ENCODE measurements around the gene INTS3. TPM values are rescaled to one million over a fixed set of nuclear protein-coding genes. Genes with fewer than 3 reads are reported as not detected.

INTS3 gene
- 18.7 to 21.0 TPM (median 20.5 TPM) in 5 replicates for total RNA-seq (2022; extraction: Qiagen RNA extraction)

GRCh38 chr1:153727463-153728304, at the start of gene INTS3:
Gene INTS3, plus strand, starts transcription at chr1:153728050. Its CDS starts 585 bp downstream, at chr1:153728635.

GRCh38 chr1:153678519-153679336, 49.1 kb upstream of the INTS3 start, which contains the start of gene NPR1:
Gene NPR1, plus strand, starts transcription at chr1:153678688. Its CDS starts 421 bp downstream, at chr1:153679109.

GRCh38 chr1:153774780-153775457, 47.1 kb downstream of the INTS3 start, which contains the start of gene SLC27A3:
Gene SLC27A3, plus strand, starts transcription at chr1:153775407. Its CDS starts 91 bp downstream, at chr1:153775498.

Other genes starting within 250 kb of the INTS3 start
- gene S100A6, start 192.1 kb upstream of the INTS3 start, total RNA-seq (2022; extraction: Qiagen RNA extraction) = 2,973 to 4,069 TPM (median 3,618 TPM) in 5 replicates
- 0.64 to 1.2 TPM (median 0.83 TPM) in 5 replicates for gene S100A5, start 187.1 kb upstream of the INTS3 start, total RNA-seq (2022; extraction: Qiagen RNA extraction)
- 1,517 to 1,961 TPM (median 1,696 TPM) in 5 replicates for gene S100A4, start 182.2 kb upstream of the INTS3 start, total RNA-seq (2022; extraction: Qiagen RNA extraction)
- gene S100A3, start 178.8 kb upstream of the INTS3 start, total RNA-seq (2022; extraction: Qiagen RNA extraction) = 107 to 126 TPM (median 115 TPM) in 5 replicates
- 19.0 to 37.7 TPM (median 28.0 TPM) in 5 replicates for gene S100A2, start 162.2 kb upstream of the INTS3 start, total RNA-seq (2022; extraction: Qiagen RNA extraction)
- 487 to 581 TPM (median 545 TPM) in 5 replicates for gene S100A16, start 114.9 kb upstream of the INTS3 start, total RNA-seq (2022; extraction: Qiagen RNA extraction)
- gene S100A14, start 111.7 kb upstream of the INTS3 start, total RNA-seq (2022; extraction: Qiagen RNA extraction) = 0.14 to 0.82 TPM (median 0.52 TPM) in 5 replicates
- gene S100A13, start 100.5 kb upstream of the INTS3 start, total RNA-seq (2022; extraction: Qiagen RNA extraction) = 155 to 191 TPM (median 185 TPM) in 5 replicates
- gene S100A1, start 99.6 kb upstream of the INTS3 start, total RNA-seq (2022; extraction: Qiagen RNA extraction) = 0.61 to 1.1 TPM (median 0.83 TPM) in 5 replicates
- gene CHTOP, start 94.0 kb upstream of the INTS3 start, total RNA-seq (2022; extraction: Qiagen RNA extraction) = 75.2 to 85.0 TPM (median 76.0 TPM) in 5 replicates
- gene SNAPIN, start 69.3 kb upstream of the INTS3 start, total RNA-seq (2022; extraction: Qiagen RNA extraction) = 53.6 to 62.1 TPM (median 59.1 TPM) in 5 replicates
- 260 to 307 TPM (median 274 TPM) in 5 replicates for gene ILF2, start 57.1 kb upstream of the INTS3 start, total RNA-seq (2022; extraction: Qiagen RNA extraction)
- gene NPR1, start 49.4 kb upstream of the INTS3 start, total RNA-seq (2022; extraction: Qiagen RNA extraction) = 1.6 to 2.5 TPM (median 1.9 TPM) in 5 replicates
- gene SLC27A3, start 47.4 kb downstream of the INTS3 start, total RNA-seq (2022; extraction: Qiagen RNA extraction) = 0.84 to 1.8 TPM (median 1.0 TPM) in 5 replicates
- gene GATAD2B, start 194.9 kb downstream of the INTS3 start, total RNA-seq (2022; extraction: Qiagen RNA extraction) = 7.9 to 11.3 TPM (median 9.1 TPM) in 5 replicates
- 28.7 to 34.7 TPM (median 32.6 TPM) in 5 replicates for gene DENND4B, start 218.7 kb downstream of the INTS3 start, total RNA-seq (2022; extraction: Qiagen RNA extraction)
- gene CRTC2, start 230.6 kb downstream of the INTS3 start, total RNA-seq (2022; extraction: Qiagen RNA extraction) = 35.0 to 40.6 TPM (median 35.8 TPM) in 5 replicates
- gene SLC39A1, start 235.5 kb downstream of the INTS3 start, total RNA-seq (2022; extraction: Qiagen RNA extraction) = 160 to 170 TPM (median 162 TPM) in 5 replicates
- gene CREB3L4, start 239.9 kb downstream of the INTS3 start, total RNA-seq (2022; extraction: Qiagen RNA extraction) = 7.8 to 10.5 TPM (median 9.3 TPM) in 5 replicates
- gene JTB, start 249.6 kb downstream of the INTS3 start, total RNA-seq (2022; extraction: Qiagen RNA extraction) = 105 to 161 TPM (median 144 TPM) in 5 replicates

All from A549 treated with Hydrocortisone at 1 μM for 4 hours (cell line).